GM21576 (cell line): ENCODE data around the gene TCTN2.

Experiments
- ATAC-seq: cut with Tn5 transposase; IDR thresholded peaks from one replicate; pipeline ENCODE4 v1.9.1; 2021; ENCODE audit warnings: mild to moderate bottlenecking, moderate library complexity; ENCODE audit not compliant: unreplicated experiment

TCTN2 gene

DNA sequence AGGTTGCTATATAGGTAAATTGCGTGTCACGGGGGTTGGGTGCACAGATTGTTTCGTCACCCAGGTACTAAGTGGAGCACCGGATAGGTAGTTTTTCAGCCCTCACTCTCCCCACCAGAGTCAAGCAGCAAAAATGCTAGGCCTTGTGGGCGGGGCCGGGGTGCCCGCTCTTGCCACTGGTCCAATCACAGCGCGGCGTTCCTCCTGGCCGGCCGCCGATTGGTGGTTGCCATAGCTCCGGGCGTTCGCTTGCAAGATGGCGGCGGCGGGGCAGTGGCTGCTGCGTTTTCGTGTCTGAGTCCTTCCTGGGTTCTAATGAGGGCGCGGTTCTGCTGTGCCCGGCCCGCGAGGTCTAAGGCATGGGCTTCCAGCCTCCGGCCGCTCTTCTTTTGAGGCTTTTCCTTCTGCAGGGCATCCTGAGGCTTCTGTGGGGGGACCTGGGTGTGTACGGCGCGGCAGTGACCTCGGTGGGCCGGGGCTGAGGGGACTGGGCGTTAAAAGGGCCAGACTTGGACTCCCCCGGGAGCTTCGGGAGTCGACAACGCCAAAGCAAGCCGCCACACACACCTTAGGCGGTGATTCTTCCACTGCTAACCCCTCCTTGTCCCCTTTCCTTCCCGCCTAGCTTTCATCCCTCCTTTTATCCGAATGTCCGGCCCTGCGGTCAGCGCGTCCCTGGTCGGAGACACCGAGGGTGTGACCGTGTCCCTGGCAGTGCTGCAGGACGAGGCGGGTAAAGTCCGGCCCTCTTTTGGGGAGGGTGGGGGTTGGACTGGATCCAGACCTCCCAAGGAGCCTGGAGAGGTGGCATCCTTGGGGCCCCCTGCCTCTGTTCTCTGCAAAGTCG lies at the start of gene TCTN2:
TSS of gene TCTN2 (plus strand) at position 232 of the 847 bp plus-strand sequence. CDS start at position 360, 128 bp downstream.
- peak; percentile 99 for ATAC-seq

DNA sequence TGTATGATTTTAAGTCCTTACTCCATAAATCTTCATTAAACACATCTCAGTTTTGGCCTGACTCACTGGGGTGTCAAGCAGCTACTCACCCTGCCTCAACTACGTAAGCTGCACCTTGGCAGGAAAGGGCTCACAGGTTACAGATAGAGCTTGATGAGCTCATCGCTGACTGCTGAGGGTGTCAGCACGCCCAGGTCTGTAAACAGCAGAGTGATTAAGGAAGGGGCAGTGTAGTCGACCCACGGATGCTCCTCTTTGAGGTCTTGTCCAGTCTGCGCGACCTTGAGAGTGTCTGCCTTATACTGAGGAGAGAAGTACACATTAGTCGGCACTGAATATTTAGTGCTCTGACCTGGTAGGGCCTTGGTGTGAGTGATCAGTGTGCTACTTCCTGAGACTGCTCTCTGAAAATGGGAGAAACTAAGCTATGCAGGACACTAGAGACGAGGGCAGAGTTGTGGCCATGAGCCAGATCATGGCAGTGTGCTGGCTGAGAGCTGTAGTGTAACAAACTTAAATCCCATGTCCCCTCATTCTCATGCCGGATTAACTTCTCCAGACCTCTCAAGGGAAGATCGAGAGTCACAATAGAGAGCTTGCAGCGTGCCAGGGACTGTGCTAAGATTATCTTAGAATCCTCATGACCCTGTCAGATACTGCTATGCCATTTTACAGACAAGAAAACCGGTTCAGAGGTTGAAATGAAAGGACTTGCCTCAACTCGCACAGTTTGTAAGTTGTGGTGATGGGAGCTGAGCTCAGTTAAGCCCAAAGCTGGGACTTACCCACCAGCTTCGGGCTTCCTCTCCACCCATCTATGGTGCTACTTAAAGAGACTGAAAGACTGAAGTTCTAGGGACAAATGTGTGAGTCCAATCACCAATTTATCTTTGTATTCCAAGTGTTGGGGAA lies 49.0 kb upstream of the TCTN2 start:
- ATAC-seq, result no peak

DNA sequence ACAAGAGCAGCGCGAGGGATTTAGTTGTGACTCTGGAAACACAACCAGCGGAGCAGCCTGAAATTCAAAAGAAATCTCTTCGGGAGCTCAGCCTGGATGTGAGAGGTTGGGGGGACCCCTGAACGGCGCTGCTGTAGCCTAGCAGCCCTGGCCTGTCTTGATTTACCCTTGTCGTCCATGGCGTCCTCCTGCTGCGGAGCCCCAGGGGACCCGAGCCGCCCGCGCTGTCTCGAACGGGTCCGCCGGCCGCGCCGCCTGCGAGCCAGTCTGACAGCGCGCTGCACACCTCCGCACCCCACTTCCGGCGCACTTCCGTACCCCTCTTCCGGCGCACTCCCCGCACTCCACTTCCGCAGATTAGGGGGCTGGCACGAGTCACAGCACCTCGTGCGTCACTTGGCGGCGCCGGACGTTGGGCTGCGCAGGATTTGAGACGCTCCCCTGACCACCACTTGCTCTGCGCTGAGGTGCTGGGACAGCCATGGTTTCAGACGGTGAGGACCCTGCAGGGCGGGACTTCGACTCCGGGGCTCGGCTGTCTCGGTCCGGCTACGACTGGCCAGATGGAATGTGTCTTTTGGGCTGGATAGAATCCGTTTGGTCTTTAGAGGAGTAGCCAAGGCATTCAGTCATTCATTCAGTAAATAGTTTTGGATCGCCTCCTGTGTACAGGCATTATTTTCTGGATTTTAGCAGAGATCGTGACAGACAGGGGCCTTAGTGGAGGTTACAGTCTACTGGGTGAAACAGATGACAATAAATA lies 37.4 kb upstream of the TCTN2 start, which contains the start of the genes EIF2B1 and GTF2H3:
TSS of gene EIF2B1 (minus strand) at position 308 of the 763 bp plus-strand sequence. CDS start at position 179, 129 bp downstream.
TSS of gene GTF2H3 (plus strand) at position 451 of the 763 bp plus-strand sequence. CDS start at position 482, 31 bp downstream.
- peak; percentile 90 for ATAC-seq

DNA sequence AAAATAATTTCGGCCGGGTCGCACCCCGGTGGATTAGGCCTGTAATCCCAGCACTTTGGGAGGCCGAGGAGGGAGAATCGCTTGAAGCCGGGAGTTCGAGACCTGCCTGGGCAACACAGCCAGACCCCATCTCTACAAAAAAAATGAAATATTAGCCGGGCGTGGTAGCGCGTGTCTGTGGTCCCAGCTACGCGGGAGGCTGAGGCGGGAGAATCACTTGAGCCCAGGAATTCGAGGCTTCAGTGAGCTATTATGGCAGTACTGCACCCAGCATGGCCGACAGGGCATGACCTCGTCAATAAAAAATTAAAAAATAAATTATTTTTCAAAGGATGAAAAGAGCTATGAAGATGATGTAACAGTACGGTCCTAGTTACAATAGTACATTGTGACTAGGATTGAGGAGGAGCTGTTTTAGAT lies 36.8 kb upstream of the TCTN2 start:
- ATAC-seq, result no peak

DNA sequence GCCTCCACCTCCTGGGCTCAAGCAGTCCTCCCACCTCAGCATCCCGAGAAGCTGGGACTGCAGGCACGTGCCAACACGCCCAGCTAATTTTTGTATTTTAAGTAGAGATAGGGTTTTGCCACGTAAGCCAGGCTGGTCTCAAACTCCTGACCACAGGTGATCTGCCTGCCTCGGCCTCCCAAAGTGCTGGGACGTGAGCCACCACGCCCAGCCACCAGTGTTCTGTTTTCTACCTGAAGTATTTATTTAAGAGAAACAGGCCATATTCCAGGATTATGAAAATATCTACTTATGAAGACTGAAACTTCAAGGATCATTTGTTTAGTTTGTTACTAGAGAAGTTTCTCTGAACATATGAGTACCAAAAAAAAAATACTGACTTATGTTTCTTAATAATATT lies 27.0 kb upstream of the TCTN2 start:
- no peak for ATAC-seq

DNA sequence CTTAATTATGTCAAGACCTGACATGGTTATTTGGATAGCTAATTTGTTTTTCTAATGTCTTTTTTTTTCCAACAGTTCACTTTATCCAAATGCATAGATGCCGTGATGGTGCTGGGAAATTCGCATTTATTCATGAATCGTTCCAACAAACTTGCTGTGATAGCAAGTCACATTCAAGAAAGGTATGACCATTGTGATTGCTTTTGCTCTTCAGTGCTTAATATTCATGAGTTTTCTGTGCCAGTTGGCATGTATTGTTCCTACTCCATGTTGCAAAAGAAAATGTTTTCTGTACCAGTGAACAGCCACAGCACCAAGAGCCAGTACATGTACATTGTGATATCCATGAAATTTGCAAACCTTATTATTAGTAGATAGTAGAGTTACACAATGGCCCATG lies 25.5 kb upstream of the TCTN2 start:
- ATAC-seq, result no peak

DNA sequence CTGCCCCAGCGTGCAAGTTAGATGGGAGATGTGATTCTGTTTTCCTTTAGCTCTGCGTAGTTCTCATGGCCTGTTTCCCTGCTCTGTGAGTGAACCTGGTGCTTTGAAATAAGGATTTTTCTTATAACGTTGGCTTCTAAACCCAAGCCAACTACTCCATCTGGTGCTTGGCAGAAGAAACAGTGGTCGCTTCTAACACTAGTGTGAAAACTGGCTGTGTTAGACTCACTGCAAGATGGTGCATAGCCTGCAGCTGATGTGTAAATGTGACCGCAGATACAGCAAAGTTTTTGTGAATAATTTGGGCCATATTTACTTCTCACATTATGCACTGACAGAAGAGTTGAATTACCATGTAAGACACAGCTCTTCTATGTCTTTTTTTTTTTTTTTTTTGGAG lies 25.0 kb upstream of the TCTN2 start:
- no peak for ATAC-seq

DNA sequence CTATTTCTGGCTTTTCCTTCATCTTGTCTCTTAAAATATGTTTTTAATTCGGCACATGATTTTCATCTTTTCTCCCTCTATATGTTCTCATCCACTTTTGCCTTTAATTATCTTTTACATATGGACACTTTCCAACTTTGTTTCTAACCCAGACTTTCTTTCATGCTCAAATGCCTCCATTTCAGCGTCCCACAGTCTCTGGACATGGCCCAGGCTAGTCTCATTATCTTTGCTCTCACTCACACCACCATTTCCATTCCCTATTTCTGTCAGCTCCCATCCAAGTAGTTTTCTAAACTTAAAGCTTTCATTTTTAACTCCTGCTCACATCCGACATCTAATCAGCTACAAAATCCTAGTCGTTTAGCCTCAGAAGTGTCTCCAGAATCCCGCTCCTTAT lies 22.5 kb upstream of the TCTN2 start:
- ATAC-seq, result no peak

DNA sequence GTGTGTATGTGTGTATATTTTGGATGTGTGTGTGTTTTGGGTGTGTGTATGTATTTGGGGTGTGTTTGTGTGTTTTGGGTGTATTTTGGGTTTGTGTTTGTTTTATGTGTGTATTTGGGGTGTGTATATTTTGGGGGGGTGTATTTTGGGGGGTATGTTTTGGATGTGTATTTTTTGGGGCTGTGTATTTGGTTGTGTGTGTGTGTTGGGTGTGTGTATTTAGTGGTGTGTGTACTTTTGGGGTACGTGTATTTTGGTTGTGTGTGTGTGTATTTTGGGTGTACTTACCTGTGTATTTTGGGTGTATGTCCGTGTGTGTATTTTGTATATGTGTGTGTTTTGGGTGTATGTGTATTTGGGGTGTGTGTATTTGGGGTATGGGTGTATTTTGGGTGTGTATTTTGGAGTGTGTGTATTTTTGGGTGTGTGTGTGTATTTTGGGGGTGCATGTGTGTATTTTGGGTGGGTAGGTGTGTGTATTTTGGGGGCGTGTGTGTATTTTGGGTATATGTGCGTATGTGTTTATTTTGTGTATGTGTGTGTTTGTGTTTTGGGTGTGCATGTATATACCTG lies 16.7 kb upstream of the TCTN2 start:
- ATAC-seq, result no peak

DNA sequence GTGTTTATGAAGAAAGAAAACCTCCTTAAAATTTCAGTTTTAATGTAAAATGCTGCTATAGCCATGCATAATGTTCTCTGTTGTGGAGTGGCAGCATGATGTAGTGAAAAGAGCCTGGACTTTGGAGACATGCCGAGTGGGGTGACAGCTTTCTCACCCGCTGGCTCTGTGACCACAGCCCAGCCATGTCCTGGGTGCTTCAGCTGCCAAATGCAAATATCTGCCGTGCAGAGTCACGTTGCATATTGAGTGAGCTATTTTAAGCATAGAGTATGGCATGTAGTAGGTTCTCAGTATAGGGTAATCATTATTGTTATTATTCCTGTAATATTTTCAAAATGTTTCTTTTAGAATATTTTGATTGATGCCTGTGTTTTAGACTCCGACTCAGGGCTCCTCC lies 15.5 kb upstream of the TCTN2 start:
- ATAC-seq, result peak; percentile 91

DNA sequence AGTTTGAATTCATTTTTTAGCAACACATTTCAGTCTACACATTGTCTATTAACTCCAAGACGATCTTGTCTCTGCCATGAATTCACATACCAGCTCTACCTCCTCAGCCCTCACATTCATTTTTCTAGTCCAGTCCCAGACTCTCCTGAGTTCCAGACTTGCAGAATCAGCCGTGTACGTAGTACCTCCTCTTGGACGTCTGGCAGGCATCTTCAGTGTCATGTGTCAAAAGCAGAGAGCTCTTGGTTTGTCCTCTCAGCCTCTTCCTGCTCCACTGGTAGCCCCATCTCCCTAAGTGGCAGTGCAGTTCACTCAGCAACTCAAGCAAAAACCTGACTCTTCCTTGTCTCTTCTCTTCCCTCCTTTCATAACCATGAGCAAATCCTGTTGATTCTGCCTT lies 14.5 kb upstream of the TCTN2 start:
- ATAC-seq, result no peak

DNA sequence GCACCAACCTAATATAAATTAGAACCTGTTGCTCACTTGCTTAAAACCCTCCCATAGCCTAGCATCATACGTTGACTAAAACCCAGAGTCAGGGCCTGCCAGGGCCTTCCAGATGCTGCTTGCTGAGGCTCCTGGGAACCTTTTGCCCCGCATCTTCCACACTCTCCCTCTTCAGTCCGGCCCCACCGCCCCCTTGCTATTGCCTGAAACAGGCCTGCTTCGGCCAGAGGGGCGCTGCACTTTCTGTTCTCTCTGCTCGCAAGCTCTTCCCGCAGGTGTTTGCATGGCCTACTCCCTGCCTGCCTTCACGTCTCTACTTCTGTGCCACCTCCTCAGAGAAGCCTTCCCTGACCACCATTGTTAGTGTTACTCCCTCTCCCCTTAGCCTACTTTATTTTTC lies 13.7 kb upstream of the TCTN2 start:
- ATAC-seq, result no peak

DNA sequence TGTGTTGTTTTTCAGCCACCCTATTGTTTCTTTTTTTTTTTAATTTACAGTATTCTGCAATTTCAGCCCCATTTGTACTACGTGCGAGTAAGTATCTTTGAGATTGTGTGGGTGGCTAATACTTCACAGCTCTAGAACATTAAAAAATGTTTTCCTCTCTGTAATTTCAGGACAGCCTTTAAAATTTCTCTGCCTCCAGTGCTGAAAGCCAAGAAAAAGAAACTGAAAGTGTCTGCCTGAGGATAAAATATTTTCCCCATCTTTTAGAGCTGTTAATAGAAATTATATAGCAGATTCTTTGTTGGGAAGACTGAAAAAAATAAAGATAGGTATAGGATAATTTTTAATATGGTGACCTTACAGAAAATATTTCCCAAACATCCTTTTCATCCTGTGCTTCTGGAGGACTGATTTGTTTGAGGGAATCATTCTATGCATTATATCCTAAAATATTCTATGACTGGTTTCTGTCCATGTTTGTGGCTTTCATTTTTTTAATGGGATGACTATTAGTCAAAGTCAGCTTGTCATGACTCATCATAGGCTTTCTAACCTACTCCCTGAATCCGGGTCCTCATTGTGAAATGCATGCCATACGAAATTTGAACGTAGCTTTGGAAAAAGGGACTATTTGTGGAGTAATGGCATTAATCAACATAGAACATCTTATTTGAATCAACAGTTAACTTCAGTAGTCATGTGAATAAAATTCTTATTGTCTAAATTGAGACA lies 10.8 kb upstream of the TCTN2 start:
- no peak for ATAC-seq

DNA sequence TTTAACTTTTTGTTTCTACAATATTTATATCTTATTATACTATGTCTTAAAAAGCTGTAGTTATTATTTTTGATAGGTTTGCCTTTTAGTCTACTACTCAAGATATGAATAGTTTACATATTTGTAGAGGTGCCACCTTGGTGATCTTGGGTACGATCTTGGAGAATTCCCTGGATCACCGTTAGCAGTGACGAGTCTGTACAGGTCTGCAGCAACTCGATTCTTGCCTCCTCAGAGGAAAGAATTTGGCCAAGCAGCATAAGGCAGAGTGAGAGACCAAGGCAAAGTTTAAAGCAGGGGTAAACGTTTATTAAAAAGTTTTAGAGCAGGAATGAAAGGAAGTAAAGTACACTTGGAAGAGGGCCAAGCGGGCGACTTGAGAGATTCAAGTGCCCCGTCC lies 3.1 kb upstream of the TCTN2 start:
- no peak for ATAC-seq

DNA sequence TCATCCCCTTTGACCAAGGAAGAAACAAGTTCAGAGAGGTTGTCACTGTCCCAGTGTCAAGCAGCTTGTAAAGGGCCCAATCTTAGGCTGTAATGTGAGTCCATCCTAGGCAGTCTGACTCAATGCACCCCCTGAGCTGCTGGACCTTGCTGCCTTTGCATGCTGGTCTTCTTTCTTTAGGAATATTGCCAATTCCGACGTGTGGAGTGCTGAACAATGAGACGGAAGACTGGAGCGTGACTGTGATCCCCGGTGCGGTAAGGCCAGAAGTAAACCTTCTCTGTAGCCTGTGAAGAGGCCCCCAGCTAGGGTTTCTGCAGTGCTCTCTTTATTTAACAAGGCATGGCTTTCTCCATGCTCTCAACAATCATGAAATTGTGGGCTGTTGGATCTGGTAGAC lies 963 bp downstream of the TCTN2 start:
- no peak for ATAC-seq

DNA sequence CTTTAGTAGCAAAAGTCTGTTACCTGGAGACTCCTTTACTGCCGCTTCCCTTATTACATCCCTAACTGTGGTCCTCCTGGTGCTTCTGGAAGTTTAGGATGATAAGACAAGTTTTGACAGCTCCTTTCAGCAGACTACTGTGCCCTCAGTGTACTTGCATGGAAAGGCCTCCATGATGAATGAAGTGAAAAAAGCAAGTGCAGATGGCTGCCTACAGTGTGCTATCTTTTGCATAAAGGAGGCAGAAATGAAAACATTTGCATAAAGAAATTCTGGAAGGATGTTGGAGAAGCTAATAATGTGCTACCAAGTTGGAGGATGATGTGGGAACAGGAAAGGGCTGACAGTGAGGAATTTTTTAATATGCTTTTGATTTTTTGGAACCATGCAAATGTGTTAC lies 4.5 kb downstream of the TCTN2 start:
- ATAC-seq, result no peak

DNA sequence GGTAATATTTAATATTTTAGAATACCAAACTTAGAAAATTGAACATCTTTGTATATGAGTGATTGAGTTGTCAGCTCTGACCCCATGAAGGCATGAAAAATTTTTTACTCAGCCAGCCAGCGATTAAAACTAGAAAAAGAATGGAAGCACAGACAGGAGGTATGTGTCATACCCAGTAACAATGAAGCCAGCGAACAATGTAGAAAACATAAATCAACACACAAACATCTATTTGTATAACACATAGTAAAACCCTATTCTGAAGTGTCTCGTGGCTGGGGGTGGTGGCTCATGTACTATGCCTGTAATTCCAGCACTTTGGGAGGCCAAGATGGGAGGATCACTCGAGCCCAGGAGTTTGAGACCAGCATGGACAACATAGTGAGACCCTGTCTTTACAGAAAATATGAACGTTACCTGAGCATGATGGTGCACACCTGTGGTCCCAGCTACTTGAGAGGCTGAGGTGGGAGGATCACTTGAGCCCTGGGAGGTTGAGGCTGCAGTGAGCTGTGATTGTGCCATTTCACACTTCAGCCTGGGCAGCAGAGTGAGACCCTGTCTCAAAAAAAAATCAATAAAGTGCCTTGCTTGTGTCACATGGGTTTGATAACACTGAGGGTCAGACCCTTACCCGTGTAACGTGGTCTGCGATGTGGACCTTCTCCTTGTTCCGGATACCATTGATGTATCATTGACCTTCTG lies 5.9 kb downstream of the TCTN2 start:
- ATAC-seq, result no peak

DNA sequence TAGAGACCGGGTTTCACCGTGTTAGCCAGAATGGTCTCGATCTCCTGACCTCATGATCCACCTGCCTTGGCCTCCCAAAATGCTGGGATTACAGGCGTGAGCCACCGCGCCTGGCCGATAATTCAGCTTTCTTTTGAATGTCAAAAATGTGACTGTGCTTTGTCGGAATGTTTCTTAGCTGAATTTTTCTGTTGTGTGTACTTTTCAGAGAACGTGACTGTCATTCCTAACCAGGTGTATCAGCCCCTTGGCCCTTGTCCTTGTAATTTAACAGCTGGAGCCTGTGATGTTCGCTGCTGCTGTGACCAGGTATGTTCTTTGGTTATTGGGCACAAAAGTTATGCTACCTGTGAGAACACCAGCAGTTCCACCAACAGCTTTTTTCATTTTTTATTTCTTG lies 8.1 kb downstream of the TCTN2 start:
- no peak for ATAC-seq

DNA sequence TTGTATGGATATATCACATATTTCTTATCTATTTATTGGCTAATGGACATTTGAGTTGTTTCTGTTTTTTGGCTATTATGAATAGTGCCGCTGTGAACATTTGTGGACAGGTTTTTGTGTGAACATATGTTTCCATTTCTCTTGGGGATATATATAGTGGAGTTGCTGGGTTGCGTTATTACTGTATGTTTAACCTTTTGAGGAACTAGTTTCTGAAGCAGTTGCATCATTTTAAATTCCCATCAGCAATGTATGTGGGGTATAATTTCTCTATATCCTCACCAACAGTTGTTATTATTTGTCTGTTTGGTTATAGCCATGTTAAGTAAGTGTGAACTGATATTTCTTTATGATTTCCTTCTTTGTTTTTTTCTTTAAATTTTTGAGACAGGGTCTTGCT lies 10.7 kb downstream of the TCTN2 start:
- ATAC-seq, result no peak
